ENCODE measurements around the gene LFNG. TPM values are rescaled to one million over a fixed set of nuclear protein-coding genes. Genes with fewer than 3 reads are reported as not detected.
A peak's percentile ranks its signal among the peaks of the same experiment; 100 is the strongest.

Gene LFNG
- total and polyA plus RNA-seq, 2 of the 13 experiments (the other 11 are each of a cell fraction or from before 2014, with no cell fraction given), result 0.44 to 1.5 TPM

- no TSS peak for BruUV-seq (replicated peaks)
- H4K20me1 ChIP-seq (ENCODE audit: insufficient read depth, low read length), result no peaks in the 10 kb centered on the region
- H2AFZ ChIP-seq (ENCODE audit: low read length), result no peak overlapping the region
- DNase-seq (ENCODE audit: low spot score), result peak; percentile 62
- CTCF ChIA-PET (ENCODE audit: low intra/inter-chr PET ratio, low total read pairs), result no interaction called here
- H3K27ac ChIP-seq (ENCODE audit: extremely low read length, insufficient read depth, low read length), result no peak overlapping the region
- H3K4me1 ChIP-seq (ENCODE audit: insufficient read depth, low read length), result peaks cover 67% of the 10 kb centered on the region
- 45% methylated on average over 8 of the region's 51 CpGs for WGBS (ENCODE audit: low lambda C conversion rate)
- POLR2A ChIA-PET, result no interaction called here
- H3K79me2 ChIP-seq (ENCODE audit: insufficient read depth, low read length), result no peaks in the 10 kb centered on the region
- no peak for FAIRE-seq
- H3K4me3 ChIP-seq (replicated peaks in 1 of 3; ENCODE audit: insufficient read depth in 1 of 3, low read depth in 2 of 3, low read length in 3 of 3), result peak overlapping the region in 2 of 3 experiments; percentile 29 to 66; a peak in 1 of 6 replicates
- H3K4me2 ChIP-seq (ENCODE audit: low read depth, low read length), result peak overlapping the region; percentile 56
- intact Hi-C loops (cut with micrococcal nuclease; ENCODE audit: unreplicated experiment), result loop anchor here (5.0 kb wide), 1 partner anchor 47 kb away; the partner anchor contains the start of gene GRIFIN
- ATAC-seq, result peak; percentile 40
- in situ Hi-C loops (cut with HindIII; ENCODE audit: extremely low pct_ligation_motif_present, low pct_unique_long_range_greater_than_20kb), result no loop called here
- no peaks in the 10 kb centered on the region for H3K36me3 ChIP-seq (replicated peaks in 1 of 2; ENCODE audit: control insufficient read depth in 1 of 2, insufficient read depth in 2 of 2, low read length in 2 of 2)
- peaks cover 1 to 34% of the 10 kb centered on the region in 2 experiments for H3K27me3 ChIP-seq (ENCODE audit: control insufficient read depth in 1 of 2, insufficient read depth in 2 of 2, low read length in 2 of 2)
- no peaks in the 10 kb centered on the region for H3K9me3 ChIP-seq (ENCODE audit: low read length)
- no peak overlapping the region for H3K9ac ChIP-seq (ENCODE audit: insufficient read depth, low read depth, low read length)
- no peak for TF ChIP-seq FUBP1 (CRISPR knock-in tag; IDR thresholded peaks at IDR 0.05; ENCODE audit: borderline replicate concordance)
- TF ChIP-seq ZNF629 (CRISPR knock-in tag; conservative IDR thresholded peaks at IDR 0.05), result 0 out of 2 replicates have a peak, but pooled peaks have one; percentile 4
- TF ChIP-seq ZNF556 (CRISPR knock-in tag; IDR thresholded peaks at IDR 0.05; ENCODE audit: borderline replicate concordance), result 0 out of 2 replicates have a peak, but pooled peaks have one; percentile 40
- peak; percentile 60 for TF ChIP-seq ZFX (CRISPR knock-in tag; IDR thresholded peaks at IDR 0.05; ENCODE audit: low read depth)
- peak; percentile 67; the same call in 1 of the 2 replicates for TF ChIP-seq ZNF225 (CRISPR knock-in tag; IDR thresholded peaks at IDR 0.05)
- peak; percentile 36; the same call in 1 of the 2 replicates for TF ChIP-seq ZNF792 (CRISPR knock-in tag; IDR thresholded peaks at IDR 0.05)
- TF ChIP-seq ZSCAN9 (CRISPR knock-in tag; IDR thresholded peaks at IDR 0.05; ENCODE audit: borderline replicate concordance), result no peak
- TF ChIP-seq RXRB (CRISPR knock-in tag; IDR thresholded peaks at IDR 0.05; ENCODE audit: borderline replicate concordance), result peak; percentile 22; the same call in 1 of the 2 replicates
- TF ChIP-seq SNRNP70 (IDR thresholded peaks at IDR 0.05; ENCODE audit: low read depth, low read length), result no peak
- TF ChIP-seq EED (CRISPR knock-in tag; IDR thresholded peaks at IDR 0.05), result peak; percentile 64; the same call in 1 of the 2 replicates
- peak; percentile 70; the same call in 1 of the 2 replicates for TF ChIP-seq ZNF430 (CRISPR knock-in tag; IDR thresholded peaks at IDR 0.05)
- TF ChIP-seq ZNF333 (CRISPR knock-in tag; IDR thresholded peaks at IDR 0.05; ENCODE audit: borderline replicate concordance), result no peak
- TF ChIP-seq SKIL (CRISPR knock-in tag; IDR thresholded peaks at IDR 0.05; ENCODE audit: borderline replicate concordance), result peak; percentile 63; the same call in 1 of the 2 replicates
- TF ChIP-seq XBP1 (CRISPR knock-in tag; IDR thresholded peaks at IDR 0.05), result no peak
- TF ChIP-seq MAZ (IDR thresholded peaks at IDR 0.05; ENCODE audit: borderline replicate concordance, low read depth, low read length), result no peak
- 0 out of 2 replicates have a peak, but pooled peaks have one; percentile 27 for TF ChIP-seq MAZ (CRISPR knock-in tag; IDR thresholded peaks at IDR 0.05; ENCODE audit: low read depth)
- TF ChIP-seq, protein P1, sequence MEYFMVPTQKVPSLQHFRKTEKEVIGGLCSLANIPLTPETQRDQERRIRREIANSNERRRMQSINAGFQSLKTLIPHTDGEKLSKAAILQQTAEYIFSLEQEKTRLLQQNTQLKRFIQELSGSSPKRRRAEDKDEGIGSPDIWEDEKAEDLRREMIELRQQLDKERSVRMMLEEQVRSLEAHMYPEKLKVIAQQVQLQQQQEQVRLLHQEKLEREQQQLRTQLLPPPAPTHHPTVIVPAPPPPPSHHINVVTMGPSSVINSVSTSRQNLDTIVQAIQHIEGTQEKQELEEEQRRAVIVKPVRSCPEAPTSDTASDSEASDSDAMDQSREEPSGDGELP (IDR thresholded peaks at IDR 0.05; ENCODE audit: borderline replicate concordance, low read depth), result peak; percentile 15; the same call in 1 of the 2 replicates
- 0 out of 2 replicates have a peak, but pooled peaks have one; percentile 50 for TF ChIP-seq ZNF772 (CRISPR knock-in tag; IDR thresholded peaks at IDR 0.05)
- no peak for TF ChIP-seq ZFP1 (CRISPR knock-in tag; IDR thresholded peaks at IDR 0.05)
- TF ChIP-seq GATAD2A (CRISPR knock-in tag; IDR thresholded peaks at IDR 0.05), result peak; percentile 31; the same call in 1 of the 2 replicates
These were observed 4.6 kb downstream of the LFNG start for GRCh38 chr7:2523941-2524807.

All from HepG2 (cell line).